ENCODE data around the gene RBM19. TPM values are rescaled to one million over a fixed set of nuclear protein-coding genes. Genes with fewer than 3 reads are reported as not detected.
"Not testable (repeated sequence)": the region's sequence is repeated elsewhere in the genome, so short reads cannot be mapped to it uniquely, and the experiment has no call there.

Gene RBM19
- total RNA-seq, 2 experiments from 2014 or later, result 66.9 to 67.7 TPM

- CTCF ChIA-PET, result interaction anchor here (1.4 kb wide), 1 partner anchor 13 kb away, joined by 5 read pairs; no protein-coding TSS in a partner anchor
- TF ChIP-seq, protein P1, sequence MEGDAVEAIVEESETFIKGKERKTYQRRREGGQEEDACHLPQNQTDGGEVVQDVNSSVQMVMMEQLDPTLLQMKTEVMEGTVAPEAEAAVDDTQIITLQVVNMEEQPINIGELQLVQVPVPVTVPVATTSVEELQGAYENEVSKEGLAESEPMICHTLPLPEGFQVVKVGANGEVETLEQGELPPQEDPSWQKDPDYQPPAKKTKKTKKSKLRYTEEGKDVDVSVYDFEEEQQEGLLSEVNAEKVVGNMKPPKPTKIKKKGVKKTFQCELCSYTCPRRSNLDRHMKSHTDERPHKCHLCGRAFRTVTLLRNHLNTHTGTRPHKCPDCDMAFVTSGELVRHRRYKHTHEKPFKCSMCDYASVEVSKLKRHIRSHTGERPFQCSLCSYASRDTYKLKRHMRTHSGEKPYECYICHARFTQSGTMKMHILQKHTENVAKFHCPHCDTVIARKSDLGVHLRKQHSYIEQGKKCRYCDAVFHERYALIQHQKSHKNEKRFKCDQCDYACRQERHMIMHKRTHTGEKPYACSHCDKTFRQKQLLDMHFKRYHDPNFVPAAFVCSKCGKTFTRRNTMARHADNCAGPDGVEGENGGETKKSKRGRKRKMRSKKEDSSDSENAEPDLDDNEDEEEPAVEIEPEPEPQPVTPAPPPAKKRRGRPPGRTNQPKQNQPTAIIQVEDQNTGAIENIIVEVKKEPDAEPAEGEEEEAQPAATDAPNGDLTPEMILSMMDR (IDR thresholded peaks at IDR 0.05), result no peak
- Mint-ChIP-seq H3K27me3 (peaks cover 6% of the 10 kb centered on the region), H3K9me3 (no peaks in the 10 kb centered on the region), H3K4me1 (ENCODE audit: low read depth) (no peaks in the 10 kb centered on the region), H3K36me3 (ENCODE audit: low read depth) (no peaks in the 10 kb centered on the region), H3K27ac (no peak overlapping the region), H3K4me3 (no peak overlapping the region)
- DNase-seq (no peak), ATAC-seq (no peak)
- intact Hi-C loops (cut with micrococcal nuclease), result no loop called here
- POLR2A ChIA-PET, result no interaction called here
Observed at GRCh38 chr12:113994051-113994450, 27.9 kb upstream of the RBM19 start.

DNA sequence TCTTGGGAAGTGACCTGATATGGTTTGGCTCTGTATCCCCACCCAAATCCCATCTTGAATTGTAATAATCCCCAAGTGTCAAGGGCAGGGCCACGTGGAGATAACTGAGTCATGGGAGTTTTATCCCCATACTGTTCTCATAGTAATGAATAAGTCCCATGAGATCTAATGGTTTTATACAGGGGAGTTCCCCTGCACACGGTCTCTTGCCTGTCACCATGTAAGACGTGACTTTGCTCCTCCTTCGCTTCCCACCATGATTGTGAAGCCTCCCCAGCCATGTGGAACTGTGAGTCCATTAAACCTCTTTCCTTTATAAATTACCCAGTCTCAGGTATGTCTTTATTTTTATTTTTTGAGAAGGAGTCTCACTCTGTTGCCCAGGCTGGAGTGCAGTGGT, 26.6 kb upstream of the RBM19 start:
- H3K4me1 Mint-ChIP-seq (ENCODE audit: low read depth); ATAC-seq; H3K4me3 Mint-ChIP-seq; intact Hi-C loops (cut with micrococcal nuclease); CTCF ChIA-PET; H3K36me3 Mint-ChIP-seq (ENCODE audit: low read depth); DNase-seq; H3K27ac Mint-ChIP-seq; POLR2A ChIA-PET; H3K9me3 Mint-ChIP-seq; H3K27me3 Mint-ChIP-seq: not testable (repeated sequence)

- intact Hi-C loops (cut with micrococcal nuclease), result no loop called here
- ATAC-seq, result no peak
- Mint-ChIP-seq H3K4me1 (ENCODE audit: low read depth) (no peaks in the 10 kb centered on the region), H3K27ac (no peak overlapping the region), H3K36me3 (ENCODE audit: low read depth) (no peaks in the 10 kb centered on the region), H3K4me3 (no peak overlapping the region), H3K27me3 (peaks cover 11% of the 10 kb centered on the region), H3K9me3 (no peaks in the 10 kb centered on the region)
- DNase-seq, result no peak
- ChIA-PET POLR2A (no interaction called here), CTCF (interaction anchor here (0.6 to 1.2 kb wide), 3 partner anchors 11 to 517 kb away, joined by 3 to 5 read pairs (median 3); no protein-coding TSS in a partner anchor)
- TF ChIP-seq, protein P1 (IDR thresholded peaks at IDR 0.05), result no peak
Observed at GRCh38 chr12:113991224-113992044, 25.3 kb upstream of the RBM19 start.

- ChIA-PET CTCF (interaction anchor here (1.2 to 1.3 kb wide), 2 partner anchors 10 to 518 kb away, joined by 5 read pairs; no protein-coding TSS in a partner anchor), POLR2A (no interaction called here)
- H3K4me3 Mint-ChIP-seq, result no peak overlapping the region
Observed at GRCh38 chr12:113990250-113991223, 24.4 kb upstream of the RBM19 start.

GRCh38 chr12:113988976-113989375, 22.9 kb upstream of the RBM19 start:
- intact Hi-C loops (cut with micrococcal nuclease), result no loop called here
- no peaks in the 10 kb centered on the region for H3K36me3 Mint-ChIP-seq (ENCODE audit: low read depth)
- H3K27ac Mint-ChIP-seq, result no peak overlapping the region

More at GRCh38 chr12:113990250-113991223, 24.4 kb upstream of the RBM19 start:
- ATAC-seq (no peak), DNase-seq (no peak)
- Mint-ChIP-seq H3K4me1 (ENCODE audit: low read depth) (no peaks in the 10 kb centered on the region), H3K27ac (no peak overlapping the region), H3K9me3 (no peaks in the 10 kb centered on the region), H3K27me3 (peaks cover 13% of the 10 kb centered on the region), H3K36me3 (ENCODE audit: low read depth) (no peaks in the 10 kb centered on the region)
- intact Hi-C loops (cut with micrococcal nuclease), result no loop called here
- TF ChIP-seq, protein P1 (IDR thresholded peaks at IDR 0.05), result no peak

More at GRCh38 chr12:113988976-113989375, 22.9 kb upstream of the RBM19 start:
- no peaks in the 10 kb centered on the region for H3K9me3 Mint-ChIP-seq
- no peak overlapping the region for H3K4me3 Mint-ChIP-seq
- no peak for DNase-seq
- TF ChIP-seq, protein P1 (IDR thresholded peaks at IDR 0.05), result no peak
- no peak for ATAC-seq
- ChIA-PET POLR2A (no interaction called here), CTCF (no interaction called here)
- H3K4me1 Mint-ChIP-seq (ENCODE audit: low read depth), result no peaks in the 10 kb centered on the region
- H3K27me3 Mint-ChIP-seq, result peaks cover 13% of the 10 kb centered on the region
